Gastrocnemius medialis (tissue), 4 donors: ENCODE data around the gene ARVCF.

Source experiments
- CTCF ChIP-seq, 5 experiments: fragments of 450-650 bp in 3 of 5; fragments of 200-600 bp in 2 of 5; sonication (generic) in 2 of 5; IDR thresholded peaks in 4 of 5; conservative IDR thresholded peaks in 1 of 5; 1 replicate in 4 of 5; 2 replicates in 1 of 5; pipeline ENCODE4 v1.5.1; 2016 to 2019; ENCODE audit warnings: antibody characterized with exemption in 5 of 5, mild to moderate bottlenecking in 3 of 5, moderate library complexity in 3 of 5
- POLR2A ChIP-seq, 2 donors: fragments of 450-650 bp; IDR thresholded peaks; one replicate each; pipeline ENCODE4 v1.6.1; 2017; ENCODE audit warnings: antibody characterized with exemption in 2 of 2, mild to moderate bottlenecking in 2 of 2, moderate library complexity in 2 of 2

- TF ChIP-seq POLR2A (IDR thresholded peaks at IDR 0.05), result no peak
- TF ChIP-seq CTCF (IDR thresholded peaks at IDR 0.05 in 4 of 5, conservative IDR thresholded peaks at IDR 0.05 in 1 of 5), result no peak
Observed at GRCh38 chr22:20012741-20013331, 3.8 kb downstream of the ARVCF start.
